Loucy (cell line): ENCODE data around the gene TAB3.

Experiments used
- EZH2phosphoT487 ChIP-seq: fragments of 200-600 bp; IDR thresholded peaks from 2 replicates; pipeline ENCODE4 v1.6.1; 2018; ENCODE audit warnings: antibody characterized with exemption, mild to moderate bottlenecking, moderate library complexity, borderline replicate concordance
- TF ChIP-seq, protein P1 (sequence below): fragments of 200-600 bp; sonication (generic); conservative IDR thresholded peaks from 2 replicates; pipeline ENCODE4 v1.5.1; 2014; ENCODE audit warnings: mild to moderate bottlenecking, antibody characterized with exemption, low read length

DNA sequence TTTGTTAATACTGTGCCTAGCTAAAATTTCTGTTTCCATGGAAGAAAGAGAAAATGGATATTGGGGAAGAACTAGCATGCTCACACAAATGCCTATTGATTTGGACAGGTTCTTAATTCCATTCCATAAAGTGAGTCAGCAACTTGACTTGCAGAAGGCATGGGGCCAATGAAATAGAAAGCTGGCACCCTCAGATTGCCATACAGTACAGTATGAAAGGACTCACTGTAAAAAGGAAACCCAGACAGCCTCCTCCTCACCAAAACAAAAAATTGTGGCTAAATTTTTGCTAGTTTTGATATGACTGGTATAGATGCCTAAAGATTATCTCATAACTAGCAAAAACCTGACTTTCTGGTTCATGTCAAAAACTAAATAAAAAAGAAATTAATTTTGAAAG lies 11.2 kb upstream of the TAB3 start:
- TF ChIP-seq, protein P1, sequence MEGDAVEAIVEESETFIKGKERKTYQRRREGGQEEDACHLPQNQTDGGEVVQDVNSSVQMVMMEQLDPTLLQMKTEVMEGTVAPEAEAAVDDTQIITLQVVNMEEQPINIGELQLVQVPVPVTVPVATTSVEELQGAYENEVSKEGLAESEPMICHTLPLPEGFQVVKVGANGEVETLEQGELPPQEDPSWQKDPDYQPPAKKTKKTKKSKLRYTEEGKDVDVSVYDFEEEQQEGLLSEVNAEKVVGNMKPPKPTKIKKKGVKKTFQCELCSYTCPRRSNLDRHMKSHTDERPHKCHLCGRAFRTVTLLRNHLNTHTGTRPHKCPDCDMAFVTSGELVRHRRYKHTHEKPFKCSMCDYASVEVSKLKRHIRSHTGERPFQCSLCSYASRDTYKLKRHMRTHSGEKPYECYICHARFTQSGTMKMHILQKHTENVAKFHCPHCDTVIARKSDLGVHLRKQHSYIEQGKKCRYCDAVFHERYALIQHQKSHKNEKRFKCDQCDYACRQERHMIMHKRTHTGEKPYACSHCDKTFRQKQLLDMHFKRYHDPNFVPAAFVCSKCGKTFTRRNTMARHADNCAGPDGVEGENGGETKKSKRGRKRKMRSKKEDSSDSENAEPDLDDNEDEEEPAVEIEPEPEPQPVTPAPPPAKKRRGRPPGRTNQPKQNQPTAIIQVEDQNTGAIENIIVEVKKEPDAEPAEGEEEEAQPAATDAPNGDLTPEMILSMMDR = no peak
- TF ChIP-seq EZH2phosphoT487 = no peak
